T-helper 1 cell treated with Interleukin-12 subunit alpha and Interleukin-12 subunit beta and Interleukin-4 antibody, amounts not matched to agents 30 μg/mL and 1 μg/mL, for 36 hours (primary cell): Measurements from ENCODE around the gene TCIRG1.
"Not testable (repeated sequence)": the region's sequence is repeated elsewhere in the genome, so short reads cannot be mapped to it uniquely, and the experiment has no call there.

Experiments
- H3K27ac Mint-ChIP-seq: one replicate; pipeline ENCODE4 v1.8.0; 2021; ENCODE audit warnings: mild to moderate bottlenecking, mixed read lengths
- H3K27me3 Mint-ChIP-seq: one replicate; pipeline ENCODE4 v1.8.0; 2021; ENCODE audit warnings: low read depth, mixed read lengths
- H3K36me3 Mint-ChIP-seq: one replicate; pipeline ENCODE4 v1.8.0; 2021; ENCODE audit warnings: low read depth, mixed read lengths
- H3K4me1 Mint-ChIP-seq: one replicate; pipeline ENCODE4 v1.8.0; 2021; ENCODE audit warnings: low read depth, mixed read lengths
- H3K4me3 Mint-ChIP-seq: one replicate; pipeline ENCODE4 v1.8.0; 2021; ENCODE audit warnings: mild to moderate bottlenecking, moderate library complexity, mixed read lengths
- H3K9me3 Mint-ChIP-seq: one replicate; pipeline ENCODE4 v1.8.0; 2021; ENCODE audit warnings: mixed read lengths

The TCIRG1 gene, protein sequence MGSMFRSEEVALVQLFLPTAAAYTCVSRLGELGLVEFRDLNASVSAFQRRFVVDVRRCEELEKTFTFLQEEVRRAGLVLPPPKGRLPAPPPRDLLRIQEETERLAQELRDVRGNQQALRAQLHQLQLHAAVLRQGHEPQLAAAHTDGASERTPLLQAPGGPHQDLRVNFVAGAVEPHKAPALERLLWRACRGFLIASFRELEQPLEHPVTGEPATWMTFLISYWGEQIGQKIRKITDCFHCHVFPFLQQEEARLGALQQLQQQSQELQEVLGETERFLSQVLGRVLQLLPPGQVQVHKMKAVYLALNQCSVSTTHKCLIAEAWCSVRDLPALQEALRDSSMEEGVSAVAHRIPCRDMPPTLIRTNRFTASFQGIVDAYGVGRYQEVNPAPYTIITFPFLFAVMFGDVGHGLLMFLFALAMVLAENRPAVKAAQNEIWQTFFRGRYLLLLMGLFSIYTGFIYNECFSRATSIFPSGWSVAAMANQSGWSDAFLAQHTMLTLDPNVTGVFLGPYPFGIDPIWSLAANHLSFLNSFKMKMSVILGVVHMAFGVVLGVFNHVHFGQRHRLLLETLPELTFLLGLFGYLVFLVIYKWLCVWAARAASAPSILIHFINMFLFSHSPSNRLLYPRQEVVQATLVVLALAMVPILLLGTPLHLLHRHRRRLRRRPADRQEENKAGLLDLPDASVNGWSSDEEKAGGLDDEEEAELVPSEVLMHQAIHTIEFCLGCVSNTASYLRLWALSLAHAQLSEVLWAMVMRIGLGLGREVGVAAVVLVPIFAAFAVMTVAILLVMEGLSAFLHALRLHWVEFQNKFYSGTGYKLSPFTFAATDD

DNA sequence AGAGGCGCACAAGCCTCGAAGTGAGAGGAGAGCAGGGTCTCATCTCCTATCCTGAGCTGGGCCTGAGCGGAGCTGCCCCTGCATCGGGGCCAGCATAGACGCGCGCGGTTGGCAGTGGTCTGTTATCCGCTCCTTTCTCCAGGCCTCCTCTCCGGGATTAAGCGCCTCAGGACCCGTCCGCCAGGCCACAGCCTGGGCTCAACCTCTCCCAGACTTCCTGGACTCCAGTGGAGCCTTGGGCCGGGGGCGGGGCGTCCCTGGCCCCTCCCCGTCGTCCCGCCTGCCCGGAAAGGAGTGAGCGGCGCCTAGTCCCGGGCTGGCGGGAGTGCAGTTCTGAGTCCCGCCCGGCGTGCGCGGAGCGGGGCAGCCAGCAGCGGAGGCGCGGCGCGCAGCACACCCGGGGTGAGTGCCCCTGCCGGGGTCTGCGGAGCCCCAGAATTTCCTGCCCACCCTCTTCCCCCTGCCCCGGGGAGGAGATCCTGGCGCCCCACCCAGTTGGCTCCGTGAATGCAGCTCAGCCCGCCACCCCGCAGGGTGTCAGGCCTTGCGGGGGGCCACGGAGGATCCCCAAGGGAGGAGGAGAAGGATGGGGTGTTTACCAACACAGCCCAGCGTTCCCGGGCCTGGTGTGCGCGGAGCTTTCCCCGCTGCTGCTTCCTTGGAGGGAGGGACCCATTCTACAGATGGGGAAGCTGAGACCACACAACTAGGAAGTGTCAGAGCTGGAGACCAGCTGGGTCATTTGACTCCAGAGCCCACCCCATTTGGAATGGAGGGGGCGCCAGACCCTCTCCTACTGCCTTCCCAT, at the start of gene TCIRG1:
Gene TCIRG1 (plus strand): TSS at position 308 of the 808 bp plus-strand sequence. CDS start 2,247 bp downstream, outside the sequence.
- H3K27me3 Mint-ChIP-seq = no peaks in the 10 kb centered on the region
- H3K4me3 Mint-ChIP-seq = peak within 1 kb of the TSS; percentile 90
- peaks cover 20% of the 10 kb centered on the region for H3K4me1 Mint-ChIP-seq
- H3K27ac Mint-ChIP-seq = peak within 1 kb of the TSS; percentile 91
- peaks cover 5% of the 10 kb centered on the region for H3K36me3 Mint-ChIP-seq
- H3K9me3 Mint-ChIP-seq = no peaks in the 10 kb centered on the region

DNA sequence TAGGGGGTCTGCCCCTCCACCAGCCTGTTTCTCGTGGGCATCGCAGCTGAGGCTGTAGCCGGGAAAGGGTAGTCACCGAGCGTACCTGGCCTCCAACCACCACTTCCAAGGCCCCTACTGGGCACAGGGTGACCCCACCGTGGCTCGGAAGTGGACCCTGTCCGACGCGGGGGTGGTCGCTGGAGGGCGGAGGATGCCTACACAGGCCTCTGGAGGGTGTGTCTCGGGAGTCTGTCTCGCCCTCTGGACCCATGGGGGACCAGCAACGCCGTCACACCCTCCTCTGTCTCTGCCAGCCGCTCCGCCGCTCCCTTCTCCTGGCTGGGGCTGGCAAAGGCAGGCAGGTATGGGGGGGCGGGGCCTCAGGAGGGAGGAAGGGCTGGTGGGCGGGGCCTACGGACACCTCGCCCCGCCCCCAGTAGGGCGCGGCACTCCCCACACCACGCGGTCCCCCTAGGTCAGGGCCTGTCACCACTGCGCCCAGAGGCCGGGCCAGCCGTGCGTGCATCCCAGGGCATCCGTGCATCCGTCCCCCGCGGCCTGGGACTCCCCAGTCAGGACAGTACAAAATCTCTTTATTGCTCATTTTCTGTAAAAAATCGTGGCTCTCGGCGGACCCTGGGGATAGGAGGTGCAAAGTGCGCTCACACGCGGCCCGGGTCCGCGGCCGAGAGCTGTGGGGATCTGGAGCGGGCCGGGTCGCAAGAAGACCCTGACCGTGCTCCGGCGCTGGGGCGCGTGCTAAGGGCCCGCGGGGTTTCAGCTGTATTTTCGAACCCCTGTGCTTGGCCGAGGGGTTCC, 48.1 kb upstream of the TCIRG1 start:
- not testable (repeated sequence) for H3K4me1 Mint-ChIP-seq, H3K36me3 Mint-ChIP-seq, H3K9me3 Mint-ChIP-seq, H3K27me3 Mint-ChIP-seq, H3K27ac Mint-ChIP-seq, H3K4me3 Mint-ChIP-seq

DNA sequence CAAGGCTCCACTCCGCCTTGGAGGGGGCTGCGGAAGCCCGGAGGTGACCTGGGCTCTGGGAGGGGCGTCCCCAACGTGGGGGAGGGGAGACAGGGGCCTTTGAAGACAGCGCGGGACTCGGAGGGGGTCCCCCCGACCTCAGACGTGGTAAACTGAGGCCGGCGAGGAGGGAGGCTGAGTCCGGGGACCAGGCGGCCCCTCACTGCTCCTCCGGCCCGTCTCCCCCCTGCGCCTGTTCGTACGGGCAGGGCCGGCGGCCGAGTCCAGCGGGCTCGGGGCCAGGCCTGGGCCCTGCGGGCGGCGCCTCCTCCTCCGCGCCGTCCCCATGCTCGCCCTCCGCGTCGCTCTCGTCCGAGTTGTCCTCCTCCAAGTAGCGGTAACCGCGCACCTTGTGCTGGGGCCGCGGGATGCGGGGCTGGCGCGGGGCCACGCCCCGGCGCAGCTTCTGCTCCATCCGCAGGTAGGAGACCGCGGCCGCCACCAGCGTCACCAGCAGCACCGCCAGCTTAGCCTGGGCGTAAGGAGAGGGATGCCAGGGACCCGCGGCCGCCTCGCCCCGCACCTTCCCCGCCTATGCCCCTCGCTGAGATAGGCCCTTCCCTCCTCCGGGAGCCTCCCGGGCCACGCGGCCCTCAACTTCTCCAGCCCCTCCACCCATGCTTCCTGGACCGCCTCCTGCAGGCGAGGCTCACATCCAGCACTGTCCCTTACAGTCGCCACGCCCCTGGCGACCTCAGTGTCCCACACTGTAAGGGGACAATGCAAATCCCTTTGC, 47.3 kb upstream of the TCIRG1 start:
- H3K27me3 Mint-ChIP-seq, H3K4me3 Mint-ChIP-seq: not testable (repeated sequence)

DNA sequence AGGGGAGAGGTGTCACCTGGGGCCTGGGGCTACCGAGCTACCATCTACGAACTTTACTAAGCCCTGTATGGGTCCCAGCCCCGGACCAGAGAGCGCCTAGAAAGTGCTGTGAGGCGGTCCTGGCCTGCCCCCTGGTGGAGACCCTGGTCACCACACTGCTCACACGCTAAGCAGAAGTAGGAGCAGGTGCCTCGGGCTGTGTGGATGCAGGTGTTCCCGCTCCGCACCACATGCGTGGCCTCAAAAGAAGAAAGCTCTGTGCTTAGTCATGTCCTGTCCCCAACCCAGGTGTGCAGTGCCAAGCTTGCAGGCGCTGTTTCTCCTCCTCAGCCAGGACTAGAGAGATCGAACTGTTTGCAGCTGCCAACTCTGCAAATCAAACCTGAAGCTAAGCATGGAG, 45.0 kb upstream of the TCIRG1 start:
- not testable (repeated sequence) for H3K36me3 Mint-ChIP-seq, H3K27me3 Mint-ChIP-seq, H3K9me3 Mint-ChIP-seq, H3K27ac Mint-ChIP-seq, H3K4me3 Mint-ChIP-seq
- H3K4me1 Mint-ChIP-seq = peaks cover 23% of the 10 kb centered on the region

More for the DNA sequence above, 47.3 kb upstream of the TCIRG1 start:
- H3K27ac Mint-ChIP-seq, H3K9me3 Mint-ChIP-seq, H3K36me3 Mint-ChIP-seq, H3K4me1 Mint-ChIP-seq: not testable (repeated sequence)

DNA sequence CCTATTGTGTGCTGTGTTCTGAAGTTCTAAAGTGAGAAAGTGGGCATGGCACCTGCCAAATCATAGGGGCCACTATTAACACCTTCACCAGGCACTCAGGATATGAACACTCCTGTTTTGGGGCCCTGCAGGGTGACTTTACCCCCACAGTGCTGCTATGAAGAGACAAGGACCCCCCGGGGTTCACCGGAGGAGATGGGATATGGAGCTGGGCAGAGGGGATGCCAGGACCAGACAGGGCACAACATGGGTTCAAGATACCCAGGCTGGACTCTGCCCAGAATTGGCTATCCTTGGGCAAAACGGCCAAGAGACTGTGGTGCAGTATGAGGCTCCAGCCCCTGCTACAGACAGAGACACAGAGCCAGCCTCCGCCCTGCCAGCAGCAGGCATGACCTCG, 44.4 kb upstream of the TCIRG1 start:
- H3K27me3 Mint-ChIP-seq = not testable (repeated sequence)

DNA sequence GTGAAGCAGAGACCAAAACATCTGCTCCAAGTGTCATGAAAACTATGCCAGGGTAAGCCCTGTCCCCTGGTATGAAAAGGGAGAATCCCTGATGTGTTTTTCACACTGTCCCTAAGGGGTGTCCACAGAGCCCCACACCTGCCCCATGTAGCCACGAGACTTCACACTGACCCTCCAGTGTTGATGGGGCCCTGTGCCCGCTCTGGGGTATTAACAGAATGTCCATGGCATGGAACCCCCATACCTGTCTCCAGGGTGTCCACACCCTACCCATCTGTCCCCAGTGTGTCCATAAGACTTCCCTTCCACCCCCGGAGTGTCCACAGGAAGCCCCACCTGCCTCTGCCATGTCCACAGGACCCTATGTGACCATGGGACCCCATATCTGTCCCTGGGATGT, 43.7 kb upstream of the TCIRG1 start:
- peaks cover 23% of the 10 kb centered on the region for H3K4me1 Mint-ChIP-seq
- not testable (repeated sequence) for H3K36me3 Mint-ChIP-seq, H3K27me3 Mint-ChIP-seq, H3K27ac Mint-ChIP-seq, H3K9me3 Mint-ChIP-seq, H3K4me3 Mint-ChIP-seq

More for the DNA sequence above, 44.4 kb upstream of the TCIRG1 start:
- H3K4me3 Mint-ChIP-seq, H3K36me3 Mint-ChIP-seq, H3K9me3 Mint-ChIP-seq, H3K27ac Mint-ChIP-seq: not testable (repeated sequence)
- peaks cover 23% of the 10 kb centered on the region for H3K4me1 Mint-ChIP-seq

DNA sequence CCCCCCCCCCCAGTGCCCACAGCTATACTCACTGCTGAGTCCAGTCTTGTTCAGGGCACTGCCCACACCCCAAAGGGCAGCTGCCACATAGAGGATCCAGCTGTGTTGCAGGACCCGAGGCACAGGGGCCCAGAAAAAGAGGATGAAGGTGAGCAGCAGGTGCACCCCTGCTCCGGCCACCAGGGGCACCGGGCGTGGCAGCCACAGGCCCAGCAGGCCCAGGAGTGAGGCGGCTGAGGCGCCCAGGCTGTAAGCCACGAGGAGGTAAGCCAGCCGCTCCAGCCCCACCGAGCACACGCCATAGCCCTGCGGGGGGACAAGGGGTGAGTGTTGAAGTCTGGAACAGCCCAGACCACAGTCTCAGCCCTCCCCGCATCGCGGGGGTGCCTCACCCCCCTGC, 43.2 kb upstream of the TCIRG1 start:
- H3K9me3 Mint-ChIP-seq, H3K27me3 Mint-ChIP-seq, H3K4me3 Mint-ChIP-seq, H3K27ac Mint-ChIP-seq, H3K36me3 Mint-ChIP-seq: not testable (repeated sequence)
- H3K4me1 Mint-ChIP-seq = peaks cover 23% of the 10 kb centered on the region

DNA sequence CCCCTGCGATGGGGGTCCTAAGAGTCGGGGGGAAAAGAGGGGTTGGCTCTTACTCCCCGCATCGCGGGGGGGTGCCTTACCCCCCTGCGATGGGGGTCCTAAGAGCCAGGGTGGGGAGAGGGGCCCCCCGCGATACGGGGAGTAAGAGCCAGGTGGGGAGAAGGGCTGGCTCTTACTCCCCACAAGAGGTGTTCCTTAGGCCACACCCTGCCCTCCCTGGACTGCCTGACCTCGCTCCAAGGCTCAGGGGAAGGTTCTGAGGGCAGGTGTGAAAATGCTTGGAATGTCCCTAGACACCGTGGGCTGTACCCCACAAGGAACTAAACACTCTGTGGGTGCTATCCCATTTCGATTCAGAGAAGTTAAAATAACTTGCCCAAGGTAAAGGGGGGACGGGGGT, 42.8 kb upstream of the TCIRG1 start:
- H3K27ac Mint-ChIP-seq = no peak overlapping the region
- no peak overlapping the region for H3K4me3 Mint-ChIP-seq

DNA sequence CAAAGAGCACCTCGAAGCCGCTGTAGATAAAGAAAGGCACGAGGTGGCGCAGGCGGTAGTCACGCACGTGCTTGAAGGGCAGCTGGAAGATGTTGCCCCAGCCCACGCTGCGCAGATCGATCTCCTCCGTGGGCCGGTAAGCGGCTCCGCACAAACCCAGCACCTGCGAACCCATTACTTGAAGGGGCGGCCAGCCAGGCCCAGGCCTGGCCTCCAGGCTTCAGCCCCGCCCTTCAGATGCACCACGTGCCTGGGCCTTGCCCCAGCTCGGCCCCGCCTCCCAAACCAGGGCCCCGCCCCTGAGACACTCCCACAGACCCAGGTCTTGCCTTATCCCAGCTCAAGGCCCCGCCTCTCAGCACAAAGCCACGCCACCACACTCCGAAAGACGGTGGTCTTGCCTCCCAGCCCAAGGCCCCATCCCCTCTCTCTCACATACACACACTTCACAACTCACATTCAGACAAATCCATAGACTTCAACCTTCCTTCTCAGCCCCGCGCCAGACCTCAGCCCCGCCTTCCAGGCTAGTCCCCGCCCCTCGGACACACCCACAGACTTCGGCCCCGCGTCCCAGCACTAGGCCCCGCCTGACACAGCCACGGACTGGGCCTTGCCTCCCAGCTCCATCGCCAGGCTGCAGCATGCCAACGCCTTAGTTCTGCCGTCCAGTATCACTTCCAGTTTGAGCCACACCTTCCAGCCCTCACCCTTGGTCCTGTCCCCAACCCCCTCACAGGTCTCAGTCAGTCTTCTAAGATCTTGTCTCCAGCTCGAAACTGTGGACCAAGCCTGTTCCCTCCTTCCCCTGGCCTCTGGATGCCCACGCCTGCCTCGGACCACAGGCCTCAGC, 42.0 kb upstream of the TCIRG1 start:
- Mint-ChIP-seq H3K27me3 (no peaks in the 10 kb centered on the region), H3K36me3 (peaks cover 8% of the 10 kb centered on the region), H3K27ac (peak overlapping the region; percentile 12), H3K9me3 (no peaks in the 10 kb centered on the region), H3K4me1 (peaks cover 23% of the 10 kb centered on the region), H3K4me3 (no peak overlapping the region)

More for the DNA sequence above, 42.8 kb upstream of the TCIRG1 start:
- no peaks in the 10 kb centered on the region for H3K9me3 Mint-ChIP-seq
- peaks cover 23% of the 10 kb centered on the region for H3K4me1 Mint-ChIP-seq
- H3K27me3 Mint-ChIP-seq = no peaks in the 10 kb centered on the region
- H3K36me3 Mint-ChIP-seq = peaks cover 8% of the 10 kb centered on the region

DNA sequence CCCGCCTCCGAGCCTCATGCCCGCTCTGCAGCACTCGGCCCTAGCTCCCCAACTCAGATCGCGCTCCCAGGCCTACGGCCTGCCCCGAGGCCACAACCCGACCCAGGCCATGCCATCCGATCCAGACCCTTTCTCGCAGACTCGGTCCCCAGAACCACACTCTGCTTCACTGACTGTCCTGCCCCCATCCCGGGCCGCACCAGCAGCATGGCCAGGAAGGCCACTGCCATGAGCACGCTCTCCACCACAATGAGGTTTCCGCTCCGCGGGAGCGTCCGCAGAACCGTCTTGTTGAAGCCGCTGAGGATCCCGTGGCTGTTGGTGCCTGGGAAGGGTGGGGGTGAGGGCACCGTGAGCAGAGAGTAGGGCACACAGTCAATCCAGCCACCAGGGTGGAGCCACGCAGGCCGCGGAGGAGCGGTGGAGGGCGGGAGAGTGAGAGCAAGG, 41.3 kb upstream of the TCIRG1 start:
- Mint-ChIP-seq H3K9me3 (no peaks in the 10 kb centered on the region), H3K4me3 (no peak overlapping the region), H3K4me1 (peaks cover 27% of the 10 kb centered on the region), H3K27me3 (no peaks in the 10 kb centered on the region), H3K36me3 (peaks cover 10% of the 10 kb centered on the region), H3K27ac (no peak overlapping the region)

DNA sequence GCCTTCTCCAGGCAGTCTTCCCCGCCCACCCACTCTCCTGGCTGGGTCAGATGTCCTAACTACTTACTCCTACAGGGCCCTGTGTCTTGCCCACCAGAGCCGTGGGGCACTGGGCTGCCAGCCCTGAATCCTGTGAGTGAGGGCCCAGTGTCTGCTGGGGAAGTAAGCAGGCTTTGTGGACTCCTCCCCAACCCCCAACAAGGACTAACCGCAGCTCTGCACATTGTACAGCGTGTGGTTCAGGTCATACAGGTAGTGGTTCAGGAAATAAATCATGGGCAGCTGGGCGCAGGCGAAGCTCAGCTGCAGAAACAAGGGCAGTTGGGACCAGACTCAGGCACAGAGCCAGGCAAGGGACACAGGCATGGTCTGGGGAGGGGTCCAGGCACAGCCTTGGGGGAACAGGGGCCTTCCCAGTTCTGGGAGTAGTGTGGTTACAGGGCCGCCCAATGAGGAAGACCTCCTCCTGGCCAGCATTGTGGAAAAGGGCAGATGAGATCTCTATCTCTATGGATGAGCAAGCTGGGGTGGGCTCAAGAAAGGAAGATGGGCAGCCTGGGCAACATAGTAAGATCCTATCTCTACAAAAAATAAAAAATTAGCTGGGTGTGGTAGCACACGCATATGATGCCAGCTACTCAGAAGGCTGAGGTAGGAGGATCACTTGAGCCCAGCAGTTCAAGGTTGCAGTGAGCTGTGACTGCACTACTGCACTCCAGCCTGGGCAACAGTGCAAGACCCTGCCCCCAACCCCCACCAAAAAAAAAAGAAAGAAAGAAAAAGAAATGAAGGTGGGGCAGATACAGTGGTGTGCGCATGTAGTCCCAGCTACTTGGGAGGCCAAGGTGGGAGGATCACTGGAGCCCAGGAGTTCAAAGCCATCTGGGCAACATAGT, 40.4 kb upstream of the TCIRG1 start:
- Mint-ChIP-seq H3K27me3 (no peaks in the 10 kb centered on the region), H3K27ac (peak overlapping the region; percentile 13), H3K4me1 (peaks cover 31% of the 10 kb centered on the region), H3K36me3 (peaks cover 10% of the 10 kb centered on the region), H3K9me3 (no peaks in the 10 kb centered on the region), H3K4me3 (peak overlapping the region; percentile 6)

DNA sequence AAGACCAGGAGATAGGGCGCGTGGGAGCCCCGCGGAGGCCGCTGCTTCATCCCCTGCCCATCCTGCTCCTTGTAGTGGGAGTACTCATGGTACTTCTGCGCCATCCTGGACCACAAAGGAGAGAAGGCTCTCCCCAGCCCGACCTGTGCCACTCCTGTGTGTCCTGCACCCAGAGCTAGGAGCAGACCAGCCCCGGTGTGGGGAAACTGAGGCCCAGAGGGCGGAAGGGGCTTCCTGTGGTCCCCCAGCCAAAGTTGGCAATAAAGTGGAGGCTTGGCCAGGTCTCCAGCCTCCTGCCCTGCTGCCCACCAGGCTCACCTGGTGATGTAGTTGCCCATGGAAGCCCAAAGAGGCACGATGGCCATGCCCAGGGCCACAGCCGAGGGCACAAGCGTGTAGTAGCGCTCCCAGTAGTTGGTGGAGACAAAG, 39.6 kb upstream of the TCIRG1 start:
- Mint-ChIP-seq H3K27me3 (no peaks in the 10 kb centered on the region), H3K4me1 (peaks cover 28% of the 10 kb centered on the region), H3K27ac (no peak overlapping the region), H3K9me3 (no peaks in the 10 kb centered on the region), H3K36me3 (peaks cover 8% of the 10 kb centered on the region), H3K4me3 (no peak overlapping the region)
